M059J (cell line): ENCODE measurements around the gene DNLZ. TPM values are rescaled to one million over a fixed set of nuclear protein-coding genes. Genes with fewer than 3 reads are reported as not detected.
A peak's percentile ranks its signal among the peaks of the same experiment; 100 is the strongest.

Experiments
- DNase-seq: peaks from one replicate; pipeline ENCODE4 v3.0.0-alpha.2; 2012; ENCODE audit warnings: low read depth
- total RNA-seq: library from RNA; depleted of rRNA; stranded (reverse); fragments of >200 nt; shearing (Covaris generic); gene quantifications from 2 replicates; pipeline ENCODE4 v1.2.3, GENCODE V29; 2014

DNLZ gene
- total RNA-seq, 1 experiment from 2014 or later: 35.9 TPM

DNA sequence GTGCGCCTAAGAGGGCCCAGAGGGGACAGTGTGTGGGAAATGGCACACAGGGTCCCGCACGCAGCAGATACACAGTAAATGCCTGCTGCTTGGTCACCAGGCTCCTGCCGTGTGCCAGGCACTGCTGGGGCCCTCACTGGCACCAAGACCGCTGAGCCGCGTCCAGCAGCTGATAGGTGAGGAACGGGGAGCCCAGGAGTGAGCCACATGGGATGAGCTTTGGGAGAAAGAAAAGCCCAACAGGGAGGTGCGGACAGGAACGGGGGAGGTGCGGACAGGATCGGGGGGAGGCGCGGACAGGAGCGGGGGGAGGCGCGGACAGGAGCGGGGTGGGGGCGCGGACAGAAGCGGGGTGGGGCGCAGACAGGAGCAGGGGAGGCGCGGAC lies 19.7 kb downstream of the DNLZ start:
- no peak for DNase-seq

DNA sequence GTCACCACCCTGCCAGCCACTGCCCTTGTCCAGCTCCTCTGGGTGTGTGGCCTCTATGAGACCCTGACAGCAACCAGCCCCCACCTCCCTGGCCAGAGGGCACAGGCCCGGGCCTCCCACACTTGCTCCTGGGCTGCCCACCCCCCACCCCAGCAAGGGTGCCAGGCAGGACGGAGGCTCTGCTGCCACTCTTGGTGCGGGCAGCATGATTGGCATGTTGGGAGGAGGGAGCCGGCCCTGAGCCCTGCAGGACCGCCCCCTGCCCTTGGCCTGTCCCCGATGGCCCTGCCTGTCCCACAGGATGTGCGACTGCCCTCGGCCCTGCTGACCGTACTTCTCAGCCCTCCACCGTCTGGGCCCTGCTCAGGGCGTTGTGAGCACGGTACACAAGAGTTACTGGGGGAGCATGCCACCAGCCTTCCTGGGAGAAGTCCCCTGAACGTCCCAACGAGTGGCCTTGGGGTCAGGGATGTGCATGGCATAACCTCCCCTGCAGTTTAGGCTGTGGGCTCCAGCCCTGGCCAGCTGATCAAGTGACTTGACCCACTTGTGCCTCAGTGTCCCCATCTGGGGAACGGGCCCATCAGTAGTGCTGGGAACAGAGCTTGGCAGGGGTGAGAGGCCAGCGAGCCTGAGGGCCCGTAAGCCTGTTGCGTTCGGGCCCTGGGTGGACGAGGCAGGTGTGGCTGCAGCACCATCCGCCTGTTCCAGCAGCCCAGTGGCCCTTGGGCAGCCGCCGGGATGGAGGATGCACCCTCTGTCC lies 20.2 kb downstream of the DNLZ start:
- DNase-seq: no peak

DNA sequence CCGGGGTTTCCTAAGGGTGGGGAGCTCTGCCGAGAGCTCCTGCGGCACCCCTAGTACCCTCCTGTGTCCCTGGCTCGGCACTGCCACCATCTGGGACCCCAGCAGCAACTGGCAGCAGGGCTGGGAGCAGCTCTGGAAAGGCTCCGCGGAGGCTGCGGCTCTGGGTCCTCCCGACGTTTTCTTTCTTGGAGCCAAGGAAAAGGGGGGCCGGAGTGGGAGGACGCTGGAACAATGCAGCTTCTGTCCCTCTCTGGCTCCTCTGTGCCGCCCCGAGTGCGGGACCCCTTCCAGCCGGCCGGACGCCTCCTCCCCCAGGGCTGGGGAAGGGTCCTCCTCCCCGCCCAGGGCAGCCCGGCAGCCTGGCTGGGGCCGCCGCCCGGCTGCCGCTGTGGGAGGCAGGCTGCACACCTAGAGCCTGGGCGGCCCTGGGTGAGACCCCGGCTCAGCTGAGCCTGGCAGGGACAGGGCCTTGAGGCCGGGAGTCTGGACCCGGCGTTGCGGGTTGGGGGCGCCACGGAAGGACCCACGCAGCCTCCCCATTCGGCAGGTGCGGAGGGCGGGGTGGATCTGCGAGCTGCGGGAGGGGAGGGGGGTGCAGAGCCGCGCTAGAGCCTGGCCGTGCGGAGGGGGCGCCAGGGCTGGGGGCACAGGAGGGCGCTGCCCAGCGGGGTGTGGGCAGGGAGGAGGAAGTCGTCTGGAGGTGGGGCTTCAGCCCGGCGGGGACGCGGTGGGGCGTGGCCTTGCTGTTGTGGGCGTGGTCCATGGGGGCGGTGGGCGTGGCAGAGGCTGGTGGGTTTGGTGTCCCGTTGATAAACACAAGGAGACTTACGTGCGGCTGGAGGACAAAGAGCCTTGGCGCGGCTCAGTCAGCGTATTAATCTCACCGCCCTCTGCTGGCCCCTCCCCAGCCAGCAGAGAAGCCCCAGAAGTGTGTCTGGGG lies 21.1 kb downstream of the DNLZ start:
- DNase-seq: no peak

DNA sequence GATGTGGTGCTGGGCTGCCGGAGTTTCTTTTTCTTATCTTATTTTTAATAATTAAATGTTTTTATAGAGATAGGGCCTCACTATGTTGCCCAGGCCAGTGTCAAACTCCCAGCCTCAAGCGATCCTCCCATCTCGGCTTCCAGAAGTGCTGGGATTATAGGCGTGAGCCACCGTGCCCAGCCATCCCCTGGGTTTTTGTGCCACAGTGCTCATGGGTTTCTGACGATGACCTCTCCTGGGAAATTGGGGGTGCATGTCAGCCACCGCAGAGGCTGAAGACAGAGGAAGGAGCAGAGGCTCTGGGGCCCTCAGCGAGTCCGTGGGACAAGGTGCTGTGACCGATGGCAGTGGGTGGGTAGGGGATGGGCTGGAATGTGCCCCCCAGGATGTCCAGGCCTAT lies 21.8 kb downstream of the DNLZ start:
- DNase-seq: no peak

DNA sequence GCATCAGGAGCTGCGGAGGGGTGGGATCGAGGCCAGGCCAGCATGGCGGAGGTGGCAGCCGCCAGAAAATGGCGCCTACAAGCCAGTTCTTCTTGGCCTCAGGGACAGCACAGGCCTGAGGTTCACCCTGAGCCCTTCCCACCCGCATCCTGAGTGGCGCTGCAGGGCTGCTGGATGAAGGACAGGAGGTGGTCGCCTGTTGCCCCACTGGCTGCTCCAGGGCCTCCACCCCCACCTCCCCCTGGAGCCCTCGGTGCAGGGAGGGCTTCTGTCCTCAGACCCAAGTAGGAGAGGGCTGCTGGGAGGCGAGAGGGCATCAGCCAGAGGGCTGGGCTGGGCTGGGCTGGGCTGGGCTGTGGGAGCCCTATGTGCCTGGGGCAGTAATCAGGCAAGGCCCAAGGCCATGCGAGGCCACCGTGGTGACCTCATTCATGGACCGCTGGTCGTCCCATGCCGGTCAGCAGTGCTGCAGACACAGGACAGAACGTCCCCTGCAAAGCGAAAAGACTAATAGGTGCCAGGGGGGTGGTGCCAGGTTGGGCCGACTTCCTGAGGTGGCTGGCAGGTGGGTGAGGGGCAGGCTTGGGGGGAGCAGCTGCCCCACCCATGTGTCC lies 22.4 kb downstream of the DNLZ start:
- no peak for DNase-seq

DNA sequence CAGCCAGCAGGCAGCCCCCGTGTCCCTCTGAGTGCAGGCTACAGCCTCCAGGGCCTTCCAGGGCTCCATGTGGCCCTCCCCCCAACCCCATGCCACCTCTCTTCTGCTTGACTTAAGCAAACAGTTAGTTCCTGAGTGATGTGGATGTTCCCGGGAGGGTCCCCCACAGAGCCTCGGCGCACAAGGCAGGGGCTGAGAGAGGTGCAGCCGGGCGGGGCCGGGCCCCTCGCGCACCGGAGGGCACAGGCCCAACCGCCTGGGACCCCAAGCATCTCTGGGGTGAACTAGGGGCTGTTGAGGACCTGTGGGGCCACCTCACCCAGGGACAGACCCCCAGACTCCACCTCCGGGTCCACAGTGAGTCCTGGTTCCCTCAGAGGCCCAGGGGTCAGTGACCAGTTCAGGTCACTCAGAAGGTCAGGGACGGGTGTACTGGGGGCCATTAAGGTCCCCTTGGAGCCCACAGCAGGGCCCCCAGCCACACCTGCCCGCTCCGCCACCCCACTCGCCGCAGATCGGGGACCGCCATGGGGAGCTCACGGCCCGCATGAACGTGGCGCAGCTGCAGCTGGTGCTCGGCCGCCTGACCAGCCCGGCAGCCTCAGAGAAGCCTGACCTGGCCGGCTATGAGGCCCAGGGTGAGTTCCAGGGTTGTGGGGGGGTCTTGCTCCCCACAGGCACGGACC lies 23.0 kb downstream of the DNLZ start:
- no peak for DNase-seq

DNA sequence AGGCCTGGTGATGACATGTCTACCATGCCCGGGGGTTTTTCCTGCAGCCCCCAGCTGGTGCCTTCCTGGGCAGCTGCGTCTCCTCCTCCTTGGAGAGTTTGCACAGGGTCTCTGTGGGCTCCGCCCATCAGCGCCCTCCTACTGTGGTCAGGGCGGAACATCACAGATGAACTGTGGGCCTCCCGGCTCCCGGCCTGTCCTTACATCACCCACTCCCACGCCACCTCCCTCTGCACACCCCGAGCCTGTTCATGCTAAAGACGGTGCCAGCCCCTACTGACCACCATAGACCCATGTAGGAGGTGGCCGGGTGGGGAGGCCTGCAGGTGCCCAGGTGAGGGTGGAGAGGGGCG lies 23.6 kb downstream of the DNLZ start:
- DNase-seq: no peak

DNA sequence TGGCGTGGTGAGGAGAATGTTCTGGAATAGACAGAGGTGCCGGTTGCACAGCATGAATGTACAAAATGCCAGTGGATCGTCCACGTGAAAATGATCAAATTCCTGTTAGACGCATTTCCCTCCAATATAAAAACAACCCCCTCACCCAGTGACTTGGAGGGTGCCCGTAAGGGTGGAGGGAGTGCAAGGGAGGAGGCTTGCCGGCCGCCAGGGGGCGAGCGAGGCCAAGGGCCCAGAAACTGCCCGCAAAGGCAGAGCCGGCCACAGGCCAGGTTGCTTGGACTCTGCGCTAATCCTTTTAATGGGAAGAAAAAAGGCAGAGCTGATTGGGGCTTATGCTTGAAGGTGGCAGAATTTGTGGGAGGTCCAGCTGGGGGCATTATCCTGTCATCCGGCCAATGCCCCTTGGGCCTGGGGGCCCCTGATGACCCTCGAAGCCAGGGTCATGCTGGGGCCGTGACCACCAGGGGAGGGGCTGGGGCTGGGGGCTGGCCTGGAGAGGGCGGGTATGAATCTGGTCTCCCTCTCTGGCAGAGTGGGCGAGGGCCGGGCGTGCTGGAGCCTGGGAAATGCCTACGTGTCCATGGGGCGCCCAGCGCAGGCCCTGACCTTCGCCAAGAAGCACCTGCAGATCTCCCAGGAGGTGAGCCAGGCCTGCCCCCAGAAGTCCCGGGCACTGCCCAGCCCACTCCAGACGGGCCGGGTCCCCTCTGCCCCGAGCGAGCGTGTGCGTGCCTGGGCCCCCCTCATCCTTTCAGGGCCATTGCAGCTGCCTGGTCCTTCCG lies 24.2 kb downstream of the DNLZ start:
- peak; percentile 25 for DNase-seq

DNA sequence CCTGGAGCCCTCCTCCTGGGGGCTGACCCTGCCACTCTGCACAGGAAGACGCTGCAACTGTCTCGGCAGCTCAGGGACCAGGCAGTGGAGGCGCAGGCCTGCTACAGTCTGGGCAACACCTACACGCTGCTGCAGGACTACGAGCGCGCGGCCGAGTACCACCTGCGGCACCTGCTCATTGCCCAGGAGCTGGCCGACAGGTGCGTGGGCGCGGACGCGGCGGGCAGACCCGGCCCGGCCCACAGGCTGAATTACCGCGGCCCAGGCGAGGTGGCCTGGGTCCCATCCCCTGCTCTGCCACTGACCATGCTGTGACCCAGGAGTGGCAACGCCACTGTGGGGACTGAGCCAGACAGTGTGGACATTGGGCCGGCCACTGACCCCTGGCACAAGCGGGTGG lies 25.0 kb downstream of the DNLZ start:
- DNase-seq: no peak

DNA sequence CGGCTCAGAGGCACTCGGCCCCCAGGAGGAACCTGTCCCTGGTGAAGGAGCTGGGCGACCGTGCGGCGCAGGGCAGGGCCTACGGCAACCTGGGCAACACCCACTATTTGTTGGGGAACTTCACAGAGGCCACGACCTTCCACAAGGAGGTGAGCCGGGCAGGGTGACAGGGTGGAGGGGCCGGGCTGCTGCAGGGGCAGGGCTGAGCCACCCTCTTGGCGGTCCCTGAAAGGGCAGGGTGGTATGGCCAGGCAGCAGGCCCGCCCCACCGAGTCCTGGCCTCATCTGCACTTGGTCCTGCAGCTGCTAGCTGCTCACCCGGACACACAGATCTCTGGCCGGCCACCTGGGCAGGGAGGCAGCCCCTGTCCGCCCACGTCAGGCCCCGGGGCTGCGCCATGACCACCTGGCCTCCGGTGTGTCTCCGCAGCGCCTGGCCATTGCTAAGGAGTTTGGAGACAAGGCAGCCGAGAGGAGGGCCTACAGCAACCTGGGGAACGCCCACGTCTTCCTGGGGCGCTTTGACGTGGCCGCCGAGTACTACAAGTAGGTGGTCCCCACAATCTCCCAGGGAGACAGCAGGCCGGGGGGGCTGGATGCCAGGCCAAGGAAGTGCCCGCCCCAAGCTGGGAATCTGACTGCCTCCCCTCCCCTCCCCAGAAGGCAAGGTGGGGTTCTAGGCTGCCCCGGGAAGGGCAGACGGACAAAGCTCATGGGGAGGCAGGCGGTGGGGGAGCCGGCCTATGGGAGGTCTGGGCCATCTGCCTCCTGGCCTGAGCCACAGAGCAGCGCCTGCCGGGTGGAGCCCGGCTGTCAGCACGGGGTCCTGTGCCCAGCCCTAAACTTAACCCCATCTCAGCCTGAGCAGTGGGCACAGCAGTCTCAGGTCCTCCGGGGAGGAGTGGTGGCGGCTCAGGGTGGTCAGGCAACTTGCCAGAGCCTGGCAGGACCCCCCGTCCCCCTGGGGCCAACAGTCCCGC lies 25.8 kb downstream of the DNLZ start:
- DNase-seq: no peak

DNA sequence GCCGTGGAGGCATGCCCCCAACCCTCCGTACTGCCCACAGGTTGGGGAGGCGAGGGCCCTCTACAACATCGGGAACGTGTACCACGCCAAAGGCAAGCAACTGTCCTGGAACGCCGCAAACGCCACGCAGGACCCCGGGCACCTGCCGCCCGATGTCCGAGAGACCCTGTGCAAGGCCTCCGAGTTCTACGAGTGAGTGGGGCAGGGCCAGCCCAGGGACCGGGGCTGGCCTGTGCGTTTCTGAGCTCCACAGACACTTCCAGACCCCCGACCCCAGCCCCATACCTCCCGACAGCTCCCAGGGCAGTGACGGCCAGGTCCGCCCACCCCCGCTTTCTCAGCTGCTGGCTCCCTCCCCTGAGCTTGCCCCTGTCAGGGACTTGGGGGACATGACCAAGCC lies 26.7 kb downstream of the DNLZ start:
- no peak for DNase-seq

DNA sequence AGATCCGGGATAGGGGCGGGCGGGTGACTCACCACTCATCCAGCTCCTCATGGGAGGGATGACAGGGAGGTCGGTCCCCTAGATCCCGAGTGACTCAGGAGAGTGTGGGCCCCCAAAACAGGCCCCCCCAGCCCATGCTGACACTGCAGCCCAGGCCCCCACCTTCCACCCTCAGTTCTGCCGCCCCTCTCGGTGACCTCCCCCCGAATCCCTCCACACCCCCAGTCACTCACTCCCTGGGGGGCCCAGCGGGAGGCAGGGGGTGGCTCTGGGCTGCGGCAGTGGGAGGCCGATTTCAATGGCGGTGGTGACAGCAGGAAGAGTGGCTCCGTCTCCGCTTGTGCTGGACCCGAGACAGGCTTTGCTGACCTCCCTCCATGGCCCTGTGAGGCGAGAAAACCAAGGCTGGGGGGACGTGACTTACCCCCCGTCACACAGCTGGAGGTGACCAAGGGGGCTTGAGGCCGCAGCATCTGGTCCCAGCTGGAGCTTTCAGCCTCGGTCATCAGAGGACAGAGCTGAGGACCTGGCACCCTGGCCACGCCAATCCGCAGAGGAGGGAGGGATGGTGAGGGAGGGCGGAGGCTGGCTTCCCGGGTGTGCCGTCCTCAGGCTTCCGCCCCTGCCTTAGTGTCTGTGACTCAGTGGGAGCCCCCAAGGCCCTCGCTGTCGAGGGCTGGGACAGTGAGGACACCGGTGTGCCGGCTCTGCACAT lies 27.2 kb downstream of the DNLZ start:
- no peak for DNase-seq

DNA sequence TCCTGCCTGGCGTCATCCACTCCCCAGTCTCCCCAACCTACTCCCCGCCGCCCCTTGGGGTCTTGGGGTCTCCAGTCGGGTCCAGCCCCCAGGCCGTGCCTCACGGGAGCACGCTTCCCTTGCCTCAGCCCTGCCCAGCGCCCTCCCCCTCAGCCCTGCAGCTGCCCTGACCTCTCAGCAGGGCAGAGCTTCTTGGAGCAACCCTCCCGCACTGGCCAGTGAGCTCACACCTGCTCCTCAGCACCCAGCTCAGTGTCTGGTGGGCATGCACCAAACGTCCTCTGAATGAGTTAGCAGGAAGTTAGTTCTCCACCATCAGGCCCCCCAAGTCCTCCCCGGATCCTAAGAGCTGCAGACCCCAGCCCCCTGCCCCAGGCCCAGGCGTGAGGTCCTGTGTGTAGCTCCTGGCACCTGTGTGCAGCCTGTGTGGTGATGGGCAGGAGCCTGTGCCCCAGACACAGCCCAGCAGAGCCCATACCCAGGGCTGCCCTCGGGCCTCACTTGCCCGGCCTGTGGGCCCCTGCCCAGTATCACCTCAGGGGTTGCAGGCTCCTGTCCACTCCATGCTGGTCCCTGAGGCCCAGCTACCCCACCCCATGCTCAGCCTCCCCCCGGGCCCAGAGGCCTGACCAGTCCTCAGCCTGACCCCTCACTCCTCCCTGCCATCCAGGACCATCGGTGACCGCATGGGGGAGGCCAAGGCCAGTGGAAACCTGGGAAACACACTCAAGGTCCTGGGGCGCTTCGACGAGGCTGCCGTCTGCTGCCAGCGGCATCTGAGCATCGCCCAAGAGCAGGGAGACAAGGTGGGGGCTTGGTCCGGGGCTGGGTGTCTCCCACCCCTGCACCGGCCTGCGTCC lies 28.0 kb downstream of the DNLZ start:
- DNase-seq: no peak

DNA sequence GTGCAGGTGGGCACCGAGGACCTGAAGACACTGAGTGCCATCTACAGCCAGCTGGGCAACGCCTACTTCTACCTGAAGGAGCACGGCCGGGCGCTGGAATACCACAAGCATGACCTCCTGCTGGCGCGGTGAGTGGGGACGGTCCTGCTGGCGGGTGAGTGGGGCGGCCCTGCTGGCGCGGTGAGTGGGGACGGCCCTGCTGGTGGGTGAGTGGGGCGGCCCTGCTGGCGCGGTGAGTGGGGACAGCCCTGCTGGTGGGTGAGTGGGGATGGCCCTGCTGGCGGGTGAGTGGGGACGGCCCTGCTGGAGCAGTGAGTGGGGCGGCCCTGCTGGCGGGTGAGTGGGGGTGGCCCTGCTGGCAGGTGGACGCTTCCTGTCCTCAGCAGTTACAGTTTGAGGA lies 29.0 kb downstream of the DNLZ start:
- DNase-seq: no peak

DNA sequence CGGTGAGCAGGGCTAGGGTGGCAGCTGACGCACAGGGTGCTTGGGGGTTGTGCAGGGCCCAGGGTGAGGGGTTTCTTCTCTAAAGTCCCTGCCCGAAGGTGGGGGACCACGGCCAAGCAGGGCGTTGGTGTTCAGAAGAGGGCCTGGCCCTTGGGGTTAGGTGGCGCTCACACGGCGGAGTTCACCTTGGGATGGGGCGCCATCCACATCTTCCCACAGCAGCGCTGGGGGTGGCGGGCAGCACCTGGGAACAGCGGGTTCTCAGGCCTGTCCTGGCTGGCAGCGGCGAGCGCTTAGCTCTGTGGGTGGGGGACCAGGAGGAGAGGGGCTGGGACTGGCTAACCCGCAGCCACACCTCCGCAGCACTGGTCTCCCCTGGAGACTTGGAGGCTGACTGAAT lies 30.1 kb downstream of the DNLZ start:
- DNase-seq: no peak

DNA sequence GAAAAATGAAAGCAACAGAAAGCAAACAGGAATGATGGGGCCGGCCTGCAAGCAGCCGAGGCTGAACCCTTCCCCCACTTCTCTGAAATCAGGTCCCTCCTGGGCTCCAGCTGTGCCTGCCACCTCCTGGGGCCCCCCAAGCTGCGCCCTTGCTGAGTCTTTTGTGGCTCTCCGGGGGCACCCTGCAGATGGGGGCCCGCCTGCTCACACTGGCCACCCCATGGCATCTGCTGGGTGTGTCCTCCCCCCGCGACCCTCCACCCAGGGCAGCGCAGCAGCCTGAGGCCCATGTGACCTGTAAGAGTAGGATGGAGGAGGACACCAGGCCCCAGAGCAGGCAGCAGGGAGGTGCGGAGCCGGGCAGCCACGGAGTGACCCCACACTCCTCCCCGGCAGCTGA lies 30.5 kb downstream of the DNLZ start:
- no peak for DNase-seq

DNA sequence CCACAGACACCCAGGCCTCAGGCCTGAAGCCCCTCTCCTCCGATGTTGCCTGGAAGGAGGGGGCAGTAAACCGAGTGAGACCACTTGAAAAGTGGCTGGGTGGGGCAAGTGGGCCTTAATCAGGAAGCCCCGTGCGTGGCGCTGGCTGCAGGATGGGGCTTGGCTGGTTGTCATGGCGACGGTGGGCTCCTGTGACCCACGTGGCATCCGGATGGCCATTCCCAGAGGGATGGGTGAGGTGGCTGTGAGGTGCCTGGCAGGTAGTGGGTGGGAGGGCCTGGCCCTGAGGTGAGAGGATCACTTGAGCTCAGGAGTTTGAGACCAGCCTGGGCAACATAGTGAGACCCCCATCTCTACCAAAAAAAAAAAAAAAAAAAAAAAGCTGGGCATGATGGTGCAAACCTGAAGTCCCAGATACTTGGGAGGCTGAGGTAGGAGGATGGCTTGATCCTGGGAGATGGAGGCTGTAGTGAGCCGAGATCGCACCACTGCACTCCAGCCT lies 31.0 kb downstream of the DNLZ start:
- DNase-seq: no peak
